Lung (tissue), 12 donors: ENCODE results near the gene PTGER1. TPM values are rescaled to one million over a fixed set of nuclear protein-coding genes. Genes with fewer than 3 reads are reported as not detected.
A peak's percentile ranks its signal among the peaks of the same experiment; 100 is the strongest.

Experiments used
- ATAC-seq: fragments of 200-7000 bp; cut with Tn5 transposase; one replicate; pipeline ENCODE4 v1.9.1; 2020; ENCODE audit warnings: moderate number of reproducible peaks; ENCODE audit not compliant: insufficient read depth, low FRiP score
- DNase-seq, 3 donors: peaks; one replicate each; pipeline ENCODE4 v3.0.0-alpha.2; 2013 to 2017
- H3K27ac ChIP-seq, 2 donors: one replicate each; pipeline ENCODE4 v1.5.1; 2013; ENCODE audit warnings: mild to moderate bottlenecking in 2 of 2, moderate library complexity in 2 of 2, control low read depth in 1 of 2, inconsistent platforms in 1 of 2, low read depth in 1 of 2, low read length in 1 of 2
- H3K27me3 ChIP-seq, 3 donors: one replicate each; pipeline ENCODE4 v1.5.1; 2013; ENCODE audit warnings: low read length in 2 of 3; ENCODE audit not compliant: control insufficient read depth in 3 of 3, insufficient read depth in 3 of 3
- H3K36me3 ChIP-seq, 4 donors: one replicate each; pipeline ENCODE4 v1.5.1; 2013; ENCODE audit warnings: low read length in 4 of 4, mild to moderate bottlenecking in 1 of 4, moderate library complexity in 1 of 4; ENCODE audit not compliant: control insufficient read depth in 4 of 4, insufficient read depth in 4 of 4
- H3K4me1 ChIP-seq, 5 donors: one replicate each; pipeline ENCODE4 v1.5.1; 2013; ENCODE audit warnings: low read length in 5 of 5, mild to moderate bottlenecking in 2 of 5, moderate library complexity in 1 of 5; ENCODE audit not compliant: control insufficient read depth in 5 of 5, insufficient read depth in 5 of 5
- H3K4me3 ChIP-seq: one replicate; pipeline ENCODE4 v1.5.1; 2013; ENCODE audit warnings: mild to moderate bottlenecking, control low read depth, moderate library complexity
- H3K9ac ChIP-seq, 2 donors: one replicate each; pipeline ENCODE4 v1.5.1; 2013; ENCODE audit warnings: low read length in 2 of 2, control low read depth in 1 of 2; ENCODE audit not compliant: insufficient read depth in 1 of 2
- H3K9me3 ChIP-seq, 4 donors: one replicate each; pipeline ENCODE4 v1.5.1; 2013; ENCODE audit warnings: low read length in 3 of 4, mild to moderate bottlenecking in 1 of 4, moderate library complexity in 1 of 4; ENCODE audit not compliant: control insufficient read depth in 4 of 4, insufficient read depth in 3 of 4
- WGBS, 2 donors: extraction: QIAGEN DNeasy Blood & Tissue Kit; methylation state at CpG; one replicate each; pipeline ENCODE4 v1.1.7; 2013; 5-methylcytosine and 5-hydroxymethylcytosine counted together
- polyA plus RNA-seq, 2 donors: library from polyadenylated mRNA; stranded (reverse); fragments of 200-250 nt; gene quantifications; one replicate each; pipeline ENCODE4 v1.2.1, GENCODE V29; 2013
- total RNA-seq, 2 donors: library from RNA; depleted of rRNA in 1 of 2; stranded (reverse); fragments of >200 nt in 1 of 2; gene quantifications; one replicate each; pipeline ENCODE4 v1.2.1, GENCODE V29; 2014 to 2021
- TF ChIP-seq, protein P1 (sequence below): IDR thresholded peaks from 2 replicates; pipeline ENCODE4 v1.5.1; 2012; ENCODE audit warnings: mild to moderate bottlenecking; ENCODE audit errors: control extremely low read depth, extremely low read depth
- donor health status: control.
- donor health status: control.
- donor health status: Bipolar disorder and iron deficiency.
- donor health status: healthy.
- donor health status: DM: yes; HTN: yes; CAD: no.

PTGER1 gene
- total and polyA plus RNA-seq, 4 donors: 0.73 to 4.3 (median 1.7) TPM

DNA sequence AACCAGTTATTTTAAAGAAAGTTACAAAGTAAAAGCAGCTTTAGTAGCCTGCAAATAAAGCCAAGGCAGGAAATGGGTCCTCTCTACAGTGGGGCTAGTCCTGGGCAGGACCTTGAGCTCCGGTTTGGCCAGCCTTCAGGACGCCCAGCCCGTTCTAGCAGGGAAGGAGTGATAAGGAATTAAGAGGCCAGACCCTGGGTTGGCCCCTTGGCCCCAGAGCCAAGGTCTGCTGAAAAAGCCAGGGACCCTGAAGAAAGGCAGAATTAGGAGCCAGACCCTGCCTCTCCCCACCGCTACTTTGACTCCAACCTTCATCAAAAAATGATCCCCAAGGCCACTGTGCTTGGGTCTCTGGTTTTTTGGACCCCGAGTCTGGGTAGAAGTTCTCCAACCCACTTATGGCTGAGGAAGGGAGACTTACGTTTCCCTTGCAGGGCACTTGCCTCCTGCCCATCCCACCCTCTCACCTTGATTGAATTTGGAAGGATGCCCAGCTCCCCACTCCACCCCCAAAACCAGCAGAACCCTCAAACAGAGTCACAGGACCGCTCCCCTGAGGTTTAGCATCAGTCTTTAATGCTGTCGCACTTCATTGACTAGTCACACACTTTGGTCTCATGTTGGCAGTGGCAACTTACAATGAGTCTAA is 39.2 kb upstream of the PTGER1 start:
- peak overlapping the region in 1 of 2 donors; percentile 19 for H3K9ac ChIP-seq
- ATAC-seq (no peak), DNase-seq (no peak)
- H3K36me3 ChIP-seq: peaks cover 17 to 28% (median 23%) of the 10 kb centered on the region in 4 donors
- H3K9me3 ChIP-seq: no peaks in the 10 kb centered on the region
- WGBS, 2 donors: 76 to 86% methylated on average over 8 of the region's 8 CpGs
- TF ChIP-seq, protein P1, sequence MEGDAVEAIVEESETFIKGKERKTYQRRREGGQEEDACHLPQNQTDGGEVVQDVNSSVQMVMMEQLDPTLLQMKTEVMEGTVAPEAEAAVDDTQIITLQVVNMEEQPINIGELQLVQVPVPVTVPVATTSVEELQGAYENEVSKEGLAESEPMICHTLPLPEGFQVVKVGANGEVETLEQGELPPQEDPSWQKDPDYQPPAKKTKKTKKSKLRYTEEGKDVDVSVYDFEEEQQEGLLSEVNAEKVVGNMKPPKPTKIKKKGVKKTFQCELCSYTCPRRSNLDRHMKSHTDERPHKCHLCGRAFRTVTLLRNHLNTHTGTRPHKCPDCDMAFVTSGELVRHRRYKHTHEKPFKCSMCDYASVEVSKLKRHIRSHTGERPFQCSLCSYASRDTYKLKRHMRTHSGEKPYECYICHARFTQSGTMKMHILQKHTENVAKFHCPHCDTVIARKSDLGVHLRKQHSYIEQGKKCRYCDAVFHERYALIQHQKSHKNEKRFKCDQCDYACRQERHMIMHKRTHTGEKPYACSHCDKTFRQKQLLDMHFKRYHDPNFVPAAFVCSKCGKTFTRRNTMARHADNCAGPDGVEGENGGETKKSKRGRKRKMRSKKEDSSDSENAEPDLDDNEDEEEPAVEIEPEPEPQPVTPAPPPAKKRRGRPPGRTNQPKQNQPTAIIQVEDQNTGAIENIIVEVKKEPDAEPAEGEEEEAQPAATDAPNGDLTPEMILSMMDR: no peak
- H3K27me3 ChIP-seq: no peaks in the 10 kb centered on the region
- no peak overlapping the region for H3K4me3 ChIP-seq
- H3K4me1 ChIP-seq: peaks cover 0 to 27% (median 11%) of the 10 kb centered on the region in 5 donors
- peak overlapping the region in 1 of 2 donors; percentile 42 for H3K27ac ChIP-seq

DNA sequence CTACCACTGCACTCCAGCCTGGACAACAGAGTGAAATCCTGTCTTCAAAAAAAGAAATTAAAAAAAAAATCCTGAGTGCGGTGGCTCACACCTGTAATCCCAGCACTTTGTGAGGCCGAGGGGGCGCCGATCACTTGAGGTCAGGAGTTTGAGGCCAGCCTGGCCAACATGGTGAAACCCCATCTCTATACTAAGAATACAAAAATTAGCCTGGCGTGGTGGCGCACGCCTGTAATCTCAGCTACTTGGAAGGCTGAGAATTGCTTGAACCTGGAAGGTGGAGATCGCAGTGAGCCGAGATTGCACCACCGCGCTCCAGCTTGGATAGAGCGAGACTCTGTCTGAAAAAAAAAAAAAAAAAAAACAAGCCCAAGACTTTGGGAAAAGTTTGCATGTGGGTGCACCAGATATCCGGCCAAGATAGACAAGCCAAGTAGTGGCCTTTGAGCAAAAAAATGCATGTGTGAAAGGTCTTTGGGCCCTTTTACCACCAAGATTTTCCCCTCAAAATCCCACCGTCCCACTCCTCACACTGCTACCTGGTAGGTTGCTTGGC is 37.3 kb upstream of the PTGER1 start:
- Histone ChIP-seq H3K4me3 (no peak overlapping the region), H3K9ac (no peak overlapping the region), H3K27ac (no peak overlapping the region), H3K4me1 (peaks cover 0 to 27% (median 13%) of the 10 kb centered on the region in 5 donors), H3K9me3 (no peaks in the 10 kb centered on the region), H3K36me3 (peaks cover 17 to 28% (median 23%) of the 10 kb centered on the region in 4 donors), H3K27me3 (no peaks in the 10 kb centered on the region)
- 92 to 95% methylated on average over 14 of the region's 14 CpGs for WGBS, 2 donors
- TF ChIP-seq, protein P1: no peak
- DNase-seq (no peak), ATAC-seq (no peak)

DNA sequence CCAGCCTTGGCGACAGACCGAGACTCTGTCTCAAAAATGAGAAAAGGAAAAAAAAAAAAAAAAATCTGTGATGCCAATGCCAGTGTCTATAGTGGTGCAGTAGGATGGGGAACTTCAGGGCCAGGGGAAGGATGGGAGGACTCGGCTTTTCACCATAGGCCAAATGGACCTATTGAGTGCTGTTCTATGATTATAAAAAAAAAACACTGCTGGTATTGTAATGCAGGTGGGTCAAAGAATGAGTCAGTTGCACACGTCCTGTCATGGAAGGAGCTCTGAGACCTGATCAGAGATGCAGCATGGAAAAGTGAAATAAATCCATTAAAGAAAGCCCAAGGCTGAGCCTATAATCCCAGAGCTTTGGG is 36.1 kb upstream of the PTGER1 start:
- Histone ChIP-seq H3K9ac (no peak overlapping the region), H3K36me3 (peaks cover 17 to 24% (median 22%) of the 10 kb centered on the region in 4 donors), H3K4me3 (no peak overlapping the region), H3K27ac (peak overlapping the region in 1 of 2 donors; percentile 73), H3K4me1 (peaks cover 0 to 17% (median 13%) of the 10 kb centered on the region in 5 donors), H3K9me3 (no peaks in the 10 kb centered on the region), H3K27me3 (no peaks in the 10 kb centered on the region)
- no peak for ATAC-seq
- TF ChIP-seq, protein P1: no peak
- DNase-seq: no peak
- 60 to 61% methylated on average over 4 of the region's 4 CpGs for WGBS, 2 donors
